Neuronal stem cell (in vitro differentiated cells): ENCODE results near the gene GPI.

ENCODE experiments used
- DNase-seq: peaks from one replicate; pipeline ENCODE4 v3.0.0-alpha.2; 2013; ENCODE audit warnings: low spot score
- H2AFZ ChIP-seq: one replicate; pipeline ENCODE4 v1.6.1; 2013; ENCODE audit warnings: mild to moderate bottlenecking, low read length, inconsistent platforms
- H2AK5ac ChIP-seq: 2 replicates; pipeline ENCODE4 v1.6.1; 2013; ENCODE audit warnings: low read depth, mild to moderate bottlenecking, inconsistent platforms, low read length, moderate library complexity, mixed read lengths
- H2BK120ac ChIP-seq: 2 replicates; pipeline ENCODE4 v1.6.1; 2013; ENCODE audit warnings: low read depth, mild to moderate bottlenecking, inconsistent platforms, low read length, moderate library complexity, mixed read lengths
- H2BK12ac ChIP-seq: one replicate; pipeline ENCODE4 v1.6.1; 2013; ENCODE audit warnings: low read length, inconsistent platforms
- H2BK15ac ChIP-seq: 2 replicates; pipeline ENCODE4 v1.6.1; 2013; ENCODE audit warnings: mild to moderate bottlenecking, low read length, inconsistent platforms, mixed read lengths
- H2BK5ac ChIP-seq: one replicate; pipeline ENCODE4 v1.6.1; 2013; ENCODE audit warnings: inconsistent platforms, mild to moderate bottlenecking, low read length, moderate library complexity
- H3K14ac ChIP-seq: one replicate; pipeline ENCODE4 v1.6.1; 2013; ENCODE audit warnings: low read length, inconsistent platforms
- H3K18ac ChIP-seq: 2 replicates; pipeline ENCODE4 v1.6.1; 2013; ENCODE audit warnings: low read length, inconsistent platforms
- H3K23ac ChIP-seq: 2 replicates; pipeline ENCODE4 v1.6.1; 2013; ENCODE audit warnings: low read depth, mild to moderate bottlenecking, mixed read lengths, low read length, inconsistent platforms; ENCODE audit not compliant: poor library complexity
- H3K27ac ChIP-seq: replicated peaks from 3 replicates; pipeline ENCODE4 v1.5.1; 2013; ENCODE audit warnings: low read length, inconsistent platforms
- H3K27me3 ChIP-seq, 3 experiments: 2 replicates each; pipeline ENCODE4 v1.6.1; 2013; ENCODE audit warnings: low read length in 3 of 3, mild to moderate bottlenecking in 2 of 3, inconsistent platforms in 1 of 3, low read depth in 1 of 3, mixed read lengths in 1 of 3, moderate library complexity in 1 of 3; ENCODE audit not compliant: control insufficient read depth in 3 of 3, insufficient read depth in 3 of 3
- H3K36me3 ChIP-seq, 2 donors: replicated peaks in 1 of 2; 2 replicates each; pipeline ENCODE4 v1.6.1; 2013; ENCODE audit warnings: low read length in 2 of 2; ENCODE audit not compliant: control insufficient read depth in 2 of 2, insufficient read depth in 2 of 2
- H3K4ac ChIP-seq: 2 replicates; pipeline ENCODE4 v1.6.1; 2013; ENCODE audit warnings: inconsistent platforms, mild to moderate bottlenecking, low read length, moderate library complexity
- H3K4me1 ChIP-seq, 2 donors: 1 replicate in 1 of 2; 2 replicates in 1 of 2; pipeline ENCODE4 v1.6.1; 2013; ENCODE audit warnings: low read length in 2 of 2, low read depth in 1 of 2; ENCODE audit not compliant: control insufficient read depth in 2 of 2, insufficient read depth in 1 of 2
- H3K4me2 ChIP-seq: one replicate; pipeline ENCODE4 v1.6.1; 2013; ENCODE audit warnings: mild to moderate bottlenecking, low read length, inconsistent platforms; ENCODE audit not compliant: insufficient read depth, poor library complexity, severe bottlenecking
- H3K4me3 ChIP-seq, 2 donors: 2 replicates each; pipeline ENCODE4 v1.5.1; 2013; ENCODE audit warnings: low read length in 2 of 2, mild to moderate bottlenecking in 2 of 2, inconsistent platforms in 1 of 2, moderate library complexity in 1 of 2
- H3K79me1 ChIP-seq: one replicate; pipeline ENCODE4 v1.6.1; 2013; ENCODE audit warnings: low read depth, mild to moderate bottlenecking, inconsistent platforms, low read length, moderate library complexity
- H3K9ac ChIP-seq: one replicate; pipeline ENCODE4 v1.6.1; 2013; ENCODE audit warnings: mild to moderate bottlenecking, low read depth, low read length, inconsistent platforms; ENCODE audit not compliant: poor library complexity
- H3K9me3 ChIP-seq, 2 donors: replicated peaks in 1 of 2; 2 replicates each; pipeline versions ENCODE3 to v1.6.1; 2013; ENCODE audit warnings: low read length in 2 of 2, mild to moderate bottlenecking in 2 of 2, inconsistent platforms in 1 of 2, low read depth in 1 of 2, mixed read lengths in 1 of 2, moderate library complexity in 1 of 2; ENCODE audit not compliant: control insufficient read depth in 2 of 2, insufficient read depth in 1 of 2
- H4K8ac ChIP-seq: one replicate; pipeline ENCODE4 v1.6.1; 2013; ENCODE audit warnings: low read depth, mild to moderate bottlenecking, inconsistent platforms, low read length, moderate library complexity
- H4K91ac ChIP-seq: one replicate; pipeline ENCODE4 v1.6.1; 2013; ENCODE audit warnings: low read length, low read depth, mild to moderate bottlenecking, inconsistent platforms; ENCODE audit not compliant: poor library complexity
- WGBS, 2 donors: extraction: QIAGEN DNeasy Blood & Tissue Kit; methylation state at CpG; one replicate each; pipeline ENCODE4 v1.1.7; 2013; ENCODE audit warnings: missing lambda C conversion rate in 2 of 2, mixed read lengths in 1 of 2; ENCODE audit not compliant: insufficient read length in 2 of 2, insufficient replicate concordance in 1 of 2; ENCODE audit errors: extremely low coverage in 2 of 2; 5-methylcytosine and 5-hydroxymethylcytosine counted together

GPI gene

DNA sequence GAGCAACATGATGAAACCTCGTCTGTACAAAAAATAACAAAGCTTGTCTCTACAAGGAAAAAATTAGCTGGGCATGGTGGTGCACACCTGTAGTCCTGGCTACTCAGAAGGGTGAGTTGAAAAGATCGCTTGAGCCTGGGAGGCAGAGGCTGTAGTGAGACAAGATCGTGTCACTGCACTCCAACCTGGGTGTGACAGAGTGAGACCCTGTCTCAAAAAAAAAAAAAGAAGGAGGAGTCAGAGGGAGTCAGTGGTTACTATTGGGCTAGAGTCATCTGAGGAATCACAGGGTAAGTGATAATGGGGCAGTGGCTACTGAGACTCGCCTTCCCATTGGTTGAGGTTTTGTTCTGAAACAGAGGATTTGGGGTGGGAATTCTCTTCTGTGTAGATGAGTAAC lies 1.9 kb upstream of the GPI start:
- peaks cover 11 to 21% of the 10 kb centered on the region in 2 donors for H3K36me3 ChIP-seq
- peak overlapping the region; percentile 33 for H2AFZ ChIP-seq
- H2BK12ac ChIP-seq: no peak overlapping the region
- H3K4me1 ChIP-seq: peaks cover 4 to 19% of the 10 kb centered on the region in 2 donors
- peaks cover 0 to 3% (median 0%) of the 10 kb centered on the region in 3 experiments for H3K27me3 ChIP-seq
- H3K23ac ChIP-seq: no peak overlapping the region
- H3K4me3 ChIP-seq: no peak overlapping the region
- H2BK15ac ChIP-seq: no peak overlapping the region
- no peaks in the 10 kb centered on the region for H3K9me3 ChIP-seq
- no peak overlapping the region for H2AK5ac ChIP-seq
- H2BK120ac ChIP-seq: no peak overlapping the region
- H3K18ac ChIP-seq: no peak overlapping the region
- no peak overlapping the region for H3K4ac ChIP-seq
- H3K9ac ChIP-seq: no peak overlapping the region
- no peak overlapping the region for H3K4me2 ChIP-seq
- no peak overlapping the region for H3K27ac ChIP-seq
- H4K91ac ChIP-seq: no peak overlapping the region
- peaks cover 6% of the 10 kb centered on the region for H3K79me1 ChIP-seq
- DNase-seq: no peak
- no peak overlapping the region for H3K14ac ChIP-seq
- no peak overlapping the region for H2BK5ac ChIP-seq
- no CpG with 5 or more reads among the region's 4 CpGs for WGBS, 2 donors
- H4K8ac ChIP-seq: no peak overlapping the region

DNA sequence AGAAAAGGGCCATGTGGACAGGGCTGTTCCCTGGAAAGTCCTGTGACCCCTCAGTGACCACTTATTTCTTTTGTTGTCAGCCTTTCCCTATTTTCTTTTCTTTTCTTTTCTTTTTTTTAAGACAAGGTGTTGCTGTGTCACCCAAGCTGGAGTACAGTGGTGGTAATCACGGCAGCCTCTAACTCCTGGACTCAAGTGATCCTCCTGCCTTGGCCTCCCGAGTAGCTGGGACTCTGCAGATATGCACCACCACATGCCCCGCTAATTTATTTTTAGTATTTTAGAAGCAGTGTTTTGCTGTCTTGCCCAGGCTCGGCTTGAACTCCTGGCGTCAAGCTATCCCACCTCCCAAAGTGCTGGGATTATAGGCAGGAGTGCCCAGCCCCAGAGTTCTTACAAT lies 1.1 kb upstream of the GPI start:
- Histone ChIP-seq H2BK15ac (no peak overlapping the region), H2BK12ac (no peak overlapping the region), H3K79me1 (peaks cover 7% of the 10 kb centered on the region), H3K9me3 (no peaks in the 10 kb centered on the region), H3K4me3 (no peak overlapping the region), H2AK5ac (no peak overlapping the region), H3K27ac (no peak overlapping the region), H3K14ac (no peak overlapping the region), H3K4me2 (no peak overlapping the region), H3K18ac (no peak overlapping the region), H3K4me1 (peaks cover 4 to 13% of the 10 kb centered on the region in 2 donors), H2AFZ (peak overlapping the region; percentile 99), H3K36me3 (peaks cover 17 to 29% of the 10 kb centered on the region in 2 donors), H3K23ac (no peak overlapping the region), H2BK120ac (no peak overlapping the region), H4K91ac (no peak overlapping the region), H2BK5ac (no peak overlapping the region), H4K8ac (no peak overlapping the region), H3K27me3 (peaks cover 0 to 3% (median 0%) of the 10 kb centered on the region in 3 experiments), H3K4ac (no peak overlapping the region), H3K9ac (no peak overlapping the region)
- no peak for DNase-seq
- WGBS, 2 donors: no CpG with 5 or more reads among the region's 5 CpGs

DNA sequence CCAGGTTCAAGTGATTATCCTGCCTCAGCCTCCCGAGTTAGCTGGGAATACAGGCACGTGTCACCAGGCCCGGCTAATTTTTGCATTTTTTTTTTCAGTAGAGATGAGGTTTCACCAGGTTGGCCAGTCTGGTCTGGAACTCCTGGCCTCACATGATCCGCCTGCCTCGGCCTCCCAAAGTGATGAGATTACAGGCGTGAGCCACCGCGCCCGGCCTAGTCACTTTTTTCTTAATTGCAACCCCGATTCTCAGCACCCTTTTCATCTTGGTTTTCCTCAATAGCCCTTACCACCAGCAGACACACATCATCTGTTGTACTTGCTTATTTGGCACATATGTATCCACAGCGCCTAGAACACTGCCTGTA lies 550 bp upstream of the GPI start:
- Histone ChIP-seq H2AK5ac (no peak overlapping the region), H3K18ac (no peak overlapping the region), H3K4me3 (peak overlapping the region; percentile 80 to 85), H3K9ac (no peak overlapping the region), H3K4me2 (peak overlapping the region; percentile 84), H2AFZ (peak overlapping the region; percentile 99), H3K79me1 (peaks cover 7% of the 10 kb centered on the region), H3K36me3 (peaks cover 17 to 34% of the 10 kb centered on the region in 2 donors), H3K4ac (no peak overlapping the region), H3K23ac (no peak overlapping the region), H2BK120ac (no peak overlapping the region), H3K4me1 (peaks cover 4 to 13% of the 10 kb centered on the region in 2 donors), H2BK12ac (no peak overlapping the region), H3K9me3 (no peaks in the 10 kb centered on the region), H4K8ac (no peak overlapping the region), H2BK5ac (no peak overlapping the region), H2BK15ac (no peak overlapping the region), H3K27ac (no peak overlapping the region), H3K27me3 (peaks cover 0 to 3% (median 0%) of the 10 kb centered on the region in 3 experiments), H3K14ac (no peak overlapping the region), H4K91ac (no peak overlapping the region)
- no peak for DNase-seq
- WGBS, 2 donors: no CpG with 5 or more reads among the region's 11 CpGs

DNA sequence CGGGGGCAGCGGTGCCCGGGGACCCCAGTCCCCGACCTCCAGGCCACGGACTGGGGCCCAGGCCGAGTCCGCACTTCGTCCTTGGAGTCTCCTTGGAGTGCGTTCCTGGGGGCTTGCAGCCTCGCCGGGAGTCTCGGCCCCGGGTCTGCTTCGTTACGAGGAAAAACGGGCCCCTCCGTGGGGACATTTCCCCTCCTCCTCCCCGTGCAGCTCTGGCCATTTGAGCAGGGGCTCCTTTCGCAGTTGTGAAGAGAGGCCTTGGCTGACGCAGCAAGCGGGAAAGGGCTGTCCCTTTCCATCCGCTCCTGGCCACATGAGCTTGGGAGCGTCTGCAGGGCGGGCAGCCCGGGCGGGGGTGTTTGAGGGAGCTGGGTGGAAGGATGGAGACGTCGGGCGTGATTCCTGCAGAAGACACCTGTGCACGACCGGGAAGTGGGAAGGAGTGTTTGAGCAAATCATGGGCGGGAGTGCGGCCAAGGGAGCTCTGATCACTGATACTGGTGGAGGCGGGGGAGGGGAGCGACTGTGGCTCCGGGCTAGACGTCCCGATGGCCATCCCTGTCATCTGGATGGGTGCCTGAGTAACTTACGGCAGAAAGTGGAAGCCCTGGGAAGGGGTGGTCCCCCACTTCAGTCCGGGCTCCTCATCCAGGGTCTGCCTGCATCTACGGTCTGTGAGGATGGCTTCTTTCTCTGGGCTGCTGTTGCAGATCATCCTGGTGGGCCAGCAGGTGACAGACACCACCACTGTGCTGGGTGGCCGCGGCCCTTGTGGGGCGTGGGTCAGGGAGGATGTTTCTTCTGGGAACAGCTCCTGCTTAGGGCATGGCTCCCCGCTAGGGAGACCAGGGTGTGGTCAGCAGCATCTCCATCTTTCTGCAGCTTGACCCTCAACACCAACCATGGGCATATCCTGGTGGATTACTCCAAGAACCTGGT lies 736 bp downstream of the GPI start:
- Histone ChIP-seq H3K9me3 (no peaks in the 10 kb centered on the region), H3K18ac (peak overlapping the region; percentile 97), H2BK12ac (no peak overlapping the region), H3K9ac (peak overlapping the region; percentile 93), H2BK15ac (peak overlapping the region; percentile 27), H3K79me1 (peaks cover 7% of the 10 kb centered on the region), H3K14ac (peak overlapping the region; percentile 63), H3K36me3 (peaks cover 23 to 44% of the 10 kb centered on the region in 2 donors), H2AK5ac (peak overlapping the region; percentile 89), H2BK5ac (peak overlapping the region; percentile 68), H3K4me2 (peak overlapping the region; percentile 84), H4K91ac (no peak overlapping the region), H4K8ac (peak overlapping the region; percentile 70), H2BK120ac (peak overlapping the region; percentile 38), H3K4me3 (peak overlapping the region; percentile 85 to 86), H3K27me3 (peaks cover 0 to 3% (median 0%) of the 10 kb centered on the region in 3 experiments), H3K27ac (no peak overlapping the region), H3K4ac (no peak overlapping the region), H3K4me1 (peaks cover 4 to 8% of the 10 kb centered on the region in 2 donors), H3K23ac (peak overlapping the region; percentile 74), H2AFZ (peak overlapping the region; percentile 99)
- WGBS, 2 donors: no CpG with 5 or more reads among the region's 45 CpGs
- DNase-seq: no peak
